Spinal cord (tissue), 10 donors: ENCODE measurements around the gene TECR. TPM values are rescaled to one million over a fixed set of nuclear protein-coding genes. Genes with fewer than 3 reads are reported as not detected.
"Not testable (repeated sequence)": the region's sequence is repeated elsewhere in the genome, so short reads cannot be mapped to it uniquely, and the experiment has no call there.

Experiments used
- DNase-seq, 6 donors: peaks; one replicate each; pipeline versions ENCODE4 v3.0.0 to v3.0.0-alpha.2; 2013 to 2015; ENCODE audit warnings: low spot score in 6 of 6, low read depth in 4 of 6
- H3K27ac ChIP-seq: one replicate; pipeline ENCODE4 v1.5.1; 2013; ENCODE audit warnings: low read depth, low read length, control low read depth
- H3K27me3 ChIP-seq: one replicate; pipeline ENCODE4 v1.6.1; 2013; ENCODE audit warnings: low read length; ENCODE audit not compliant: control insufficient read depth, insufficient read depth
- H3K36me3 ChIP-seq: one replicate; pipeline ENCODE4 v1.6.1; 2013; ENCODE audit warnings: low read length; ENCODE audit not compliant: control insufficient read depth, insufficient read depth
- H3K4me1 ChIP-seq: one replicate; pipeline ENCODE4 v1.6.1; 2013; ENCODE audit warnings: low read length; ENCODE audit not compliant: control insufficient read depth, insufficient read depth
- H3K4me3 ChIP-seq: one replicate; pipeline ENCODE4 v1.5.1; 2013; ENCODE audit warnings: low read depth, low read length, control low read depth
- H3K9me3 ChIP-seq: one replicate; pipeline ENCODE4 v1.6.1; 2013; ENCODE audit warnings: low read length; ENCODE audit not compliant: control insufficient read depth, insufficient read depth
- WGBS: methylation state at CpG from one replicate; pipeline ENCODE4 v1.1.5; 2013; ENCODE audit warnings: missing lambda C conversion rate; ENCODE audit not compliant: insufficient coverage; 5-methylcytosine and 5-hydroxymethylcytosine counted together
- polyA plus RNA-seq, 2 donors: library from polyadenylated mRNA; unstranded; fragments of 120-200 nt; gene quantifications; one replicate each; pipeline ENCODE4 v1.2.1, GENCODE V29; 2013; ENCODE audit not compliant: insufficient read length in 2 of 2
- total RNA-seq, 2 donors: library from RNA; depleted of rRNA in 1 of 2; stranded (reverse); fragments of 120-200 nt in 1 of 2; fragments of >200 nt in 1 of 2; gene quantifications; one replicate each; pipeline versions ENCODE4 v1.2.3 to v1.2.4, GENCODE V29; 2013 to 2014
- donor health status: healthy.

TECR gene
- total and polyA plus RNA-seq, 4 donors: 38.1 to 210 (median 136) TPM

DNA sequence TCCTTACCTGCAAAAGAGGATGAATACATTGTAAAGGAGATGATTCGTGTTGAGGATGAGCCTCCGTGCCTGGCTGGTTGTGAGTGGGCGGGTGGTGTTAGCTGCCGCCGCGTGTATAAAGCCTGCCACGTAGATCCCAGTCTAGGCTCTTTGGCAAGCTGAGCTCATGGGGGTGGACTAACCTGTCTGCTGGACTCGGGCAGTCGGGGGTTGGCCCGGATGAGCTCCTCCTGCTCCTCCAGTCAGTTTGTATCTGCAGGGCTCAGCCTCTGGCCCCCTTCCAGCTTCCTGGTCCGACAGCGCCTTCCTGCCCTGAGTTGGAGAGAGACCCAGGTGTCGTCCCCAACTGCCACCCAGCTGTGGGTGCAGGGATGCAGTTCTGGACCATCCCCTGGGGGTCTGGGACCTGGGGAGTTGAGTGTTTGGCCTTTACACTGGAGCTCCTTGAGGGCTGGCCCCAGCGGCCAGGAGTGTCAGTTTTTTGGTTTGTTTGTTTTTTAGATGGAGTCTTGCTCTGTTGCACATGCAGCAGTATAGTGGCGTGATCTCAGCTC lies 20.9 kb downstream of the TECR start:
- H3K27ac ChIP-seq: no peak overlapping the region
- no peaks in the 10 kb centered on the region for H3K27me3 ChIP-seq
- no peak overlapping the region for H3K4me3 ChIP-seq
- peaks cover 30% of the 10 kb centered on the region for H3K4me1 ChIP-seq
- no peak for DNase-seq
- no peaks in the 10 kb centered on the region for H3K9me3 ChIP-seq
- WGBS: 76% methylated on average over 14 of the region's 15 CpGs
- H3K36me3 ChIP-seq: peaks cover 31% of the 10 kb centered on the region

GRCh38 chr19:14551134-14552005 lies 22.0 kb downstream of the TECR start:
- H3K27me3 ChIP-seq, H3K9me3 ChIP-seq, DNase-seq, H3K4me3 ChIP-seq, H3K27ac ChIP-seq: not testable (repeated sequence)
- Histone ChIP-seq H3K4me1 (peaks cover 23% of the 10 kb centered on the region), H3K36me3 (peaks cover 31% of the 10 kb centered on the region)
- WGBS: 68% methylated on average over 6 of the region's 12 CpGs

DNA sequence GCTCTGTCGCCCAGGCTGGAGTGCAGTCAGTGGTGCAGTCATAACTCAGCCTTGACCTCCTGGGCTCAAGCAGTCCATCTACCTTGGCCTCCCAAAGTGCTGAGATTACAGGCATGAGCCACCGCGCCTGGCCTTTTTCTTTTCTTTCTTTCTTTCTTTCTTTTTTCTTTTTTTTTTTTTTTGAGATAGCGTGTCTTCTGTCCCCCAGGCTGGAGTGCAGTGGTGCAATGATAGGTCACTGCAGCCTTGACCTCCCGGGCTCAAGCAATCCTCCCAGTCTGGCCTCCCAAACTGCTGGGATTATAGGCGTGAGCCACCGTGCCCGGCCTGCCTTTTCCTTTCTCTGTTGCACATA lies 22.6 kb downstream of the TECR start:
- peaks cover 27% of the 10 kb centered on the region for H3K4me1 ChIP-seq
- H3K9me3 ChIP-seq, H3K27ac ChIP-seq, DNase-seq, H3K4me3 ChIP-seq, H3K27me3 ChIP-seq: not testable (repeated sequence)
- H3K36me3 ChIP-seq: peaks cover 31% of the 10 kb centered on the region
- 83% methylated on average over 3 of the region's 8 CpGs for WGBS

GRCh38 chr19:14553042-14553938 lies 23.9 kb downstream of the TECR start:
- Histone ChIP-seq H3K9me3 (no peaks in the 10 kb centered on the region), H3K4me3 (no peak overlapping the region), H3K27me3 (no peaks in the 10 kb centered on the region), H3K36me3 (peaks cover 35% of the 10 kb centered on the region), H3K27ac (no peak overlapping the region), H3K4me1 (peaks cover 27% of the 10 kb centered on the region)
- WGBS: 95% methylated on average over 35 of the region's 35 CpGs
- no peak for DNase-seq

DNA sequence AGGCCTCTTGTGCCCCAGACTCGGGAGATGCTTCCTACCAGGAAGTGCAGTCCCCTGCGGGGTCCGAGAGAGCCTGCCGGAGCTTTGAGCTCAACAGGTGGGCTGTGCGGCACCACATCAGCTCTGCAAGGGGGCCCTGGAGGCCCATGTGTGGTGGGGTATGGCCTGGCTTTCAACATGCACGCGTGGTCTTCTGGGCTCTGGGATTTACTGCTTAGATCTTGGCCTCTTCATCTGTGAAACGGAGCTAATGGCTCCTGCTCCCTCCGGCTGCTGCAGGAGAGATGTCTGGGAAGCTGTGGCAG lies 24.5 kb downstream of the TECR start:
- Histone ChIP-seq H3K9me3 (no peaks in the 10 kb centered on the region), H3K27ac (no peak overlapping the region), H3K4me3 (no peak overlapping the region), H3K4me1 (peaks cover 27% of the 10 kb centered on the region), H3K27me3 (no peaks in the 10 kb centered on the region), H3K36me3 (peaks cover 38% of the 10 kb centered on the region)
- DNase-seq: no peak
- WGBS: 74% methylated on average over 9 of the region's 9 CpGs

- Histone ChIP-seq H3K36me3 (peaks cover 34% of the 10 kb centered on the region), H3K27ac (no peak overlapping the region), H3K4me1 (peaks cover 27% of the 10 kb centered on the region), H3K27me3 (no peaks in the 10 kb centered on the region), H3K9me3 (no peaks in the 10 kb centered on the region), H3K4me3 (no peak overlapping the region)
- WGBS: 61% methylated on average over 6 of the region's 6 CpGs
- no peak for DNase-seq
These were observed 25.0 kb downstream of the TECR start for GRCh38 chr19:14554382-14554812.

- Histone ChIP-seq H3K27ac (no peak overlapping the region), H3K27me3 (no peaks in the 10 kb centered on the region), H3K4me3 (no peak overlapping the region), H3K36me3 (peaks cover 36% of the 10 kb centered on the region), H3K9me3 (no peaks in the 10 kb centered on the region), H3K4me1 (peaks cover 41% of the 10 kb centered on the region)
- DNase-seq: no peak
- WGBS: 73% methylated on average over 7 of the region's 12 CpGs
These were observed 26.7 kb downstream of the TECR start for GRCh38 chr19:14555918-14556661.

- H3K4me3 ChIP-seq: no peak overlapping the region
- H3K36me3 ChIP-seq: peaks cover 42% of the 10 kb centered on the region
- H3K9me3 ChIP-seq: no peaks in the 10 kb centered on the region
- DNase-seq: peak in 2 of 6 donors; percentile 73 to 78
- 9% methylated on average over 17 of the region's 18 CpGs for WGBS
- H3K27me3 ChIP-seq: no peaks in the 10 kb centered on the region
- H3K27ac ChIP-seq: no peak overlapping the region
- H3K4me1 ChIP-seq: peaks cover 42% of the 10 kb centered on the region
These were observed 27.3 kb downstream of the TECR start for GRCh38 chr19:14556662-14557188.
